ENCODE measurements around the gene TTC9B. TPM values are rescaled to one million over a fixed set of nuclear protein-coding genes. Genes with fewer than 3 reads are reported as not detected.

The TTC9B gene
- total and polyA plus RNA-seq, 2 of the 8 experiments (the other 6 are each of a cell fraction or from before 2014, with no cell fraction given) = 0.26 TPM; not detected in 1

DNA sequence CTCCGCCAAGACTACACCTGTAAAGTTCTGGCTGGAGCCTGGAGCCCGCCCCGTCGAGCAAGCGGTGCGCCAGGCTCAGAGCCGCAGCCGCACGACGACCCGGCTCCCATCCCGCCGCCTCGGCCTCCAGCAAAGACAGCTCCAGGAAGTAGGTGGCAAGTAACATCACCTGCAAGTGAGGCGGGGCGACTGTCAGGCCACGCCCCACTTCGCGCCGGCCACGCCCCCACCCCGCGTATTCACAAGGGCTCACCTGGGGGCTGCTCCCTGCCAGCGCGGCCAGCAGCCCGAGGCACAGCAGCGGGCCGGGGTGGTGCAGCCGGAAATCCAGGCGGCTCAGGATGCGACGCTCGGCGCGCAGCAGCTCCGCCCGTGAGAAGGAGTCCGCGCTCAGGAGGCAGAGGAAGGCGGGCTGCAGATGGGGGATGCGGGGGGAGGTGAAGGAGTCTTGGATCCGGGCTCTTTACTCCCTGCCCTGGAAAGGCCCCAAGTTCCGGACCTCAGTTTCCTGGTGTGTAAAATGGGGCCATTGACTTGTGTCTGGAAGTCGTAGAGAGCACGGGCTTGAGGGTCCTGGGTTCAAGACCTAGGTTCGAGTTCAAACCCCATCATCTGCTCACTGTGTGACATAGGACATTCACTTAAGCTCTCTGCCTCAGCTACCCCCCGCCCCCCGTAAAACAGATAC lies 5.1 kb upstream of the TTC9B start:
- Histone ChIP-seq H4K5ac (ENCODE audit: insufficient read length, low read depth, low read length) (no peak overlapping the region), H2BK20ac (ENCODE audit: low read length) (no peak overlapping the region), H2AK5ac (ENCODE audit: low read depth, low read length) (no peak overlapping the region), H3K56ac (replicated peaks; ENCODE audit: insufficient read length, low read depth, low read length) (no peak overlapping the region), H4K8ac (ENCODE audit: extremely low read depth, insufficient read depth, low read length) (peak overlapping the region; percentile 89), H2AFZ (ENCODE audit: low read length) (no peak overlapping the region), H3K18ac (ENCODE audit: extremely low read depth, low read length) (no peak overlapping the region; the same call in 1 of the 2 replicates), H2BK120ac (replicated peaks; ENCODE audit: low read depth, low read length) (no peak overlapping the region), H3K27me3 (replicated peaks in 1 of 4; ENCODE audit: control insufficient read depth in 3 of 4, extremely low read depth in 1 of 4, insufficient read depth in 3 of 4, low read length in 3 of 4) (peaks cover 3 to 33% (median 17%) of the 10 kb centered on the region in 4 experiments; a peak in 6 of 7 replicates), H4K91ac (replicated peaks; ENCODE audit: insufficient read length, low read length) (no peak overlapping the region), H3K23ac (ENCODE audit: insufficient read length) (no peak overlapping the region), H3K79me1 (ENCODE audit: low read depth, low read length) (no peaks in the 10 kb centered on the region), H2BK5ac (ENCODE audit: low read depth, low read length) (no peak overlapping the region), H3K4me1 (replicated peaks in 1 of 4; ENCODE audit: control insufficient read depth in 3 of 4, insufficient read depth in 4 of 4, low read length in 3 of 4) (peaks cover 0 to 4% (median 3%) of the 10 kb centered on the region in 4 experiments; a peak in 5 of 7 replicates), H4K20me1 (replicated peaks in 1 of 2; ENCODE audit: control insufficient read depth in 1 of 2, insufficient read depth in 2 of 2, low read length in 2 of 2) (no peaks in the 10 kb centered on the region), H3K9ac (replicated peaks in 1 of 4; ENCODE audit: extremely low read depth in 1 of 4, low read depth in 3 of 4, low read length in 3 of 4) (no peak overlapping the region; a peak in 1 of 7 replicates), H2BK15ac (ENCODE audit: low read length) (no peak overlapping the region), H3K14ac (ENCODE audit: insufficient read length) (no peak overlapping the region), H2BK12ac (ENCODE audit: low read depth, low read length) (no peak overlapping the region), H3K4me2 (ENCODE audit: insufficient read depth in 1 of 2, low read depth in 2 of 2, low read length in 2 of 2) (peak overlapping the region; percentile 42 to 62), H3K79me2 (ENCODE audit: control insufficient read depth in 1 of 2, insufficient read depth in 2 of 2, low read length in 2 of 2) (no peaks in the 10 kb centered on the region), H3K4me3 (ENCODE audit: extremely low read depth in 1 of 4, insufficient read depth in 2 of 4, low read depth in 3 of 4, low read length in 4 of 4) (peak overlapping the region in 1 of 4 experiments; percentile 43; a peak in 2 of 8 replicates), H3K36me3 (ENCODE audit: control insufficient read depth in 2 of 4, insufficient read depth in 4 of 4, low read length in 3 of 4) (no peaks in the 10 kb centered on the region), H3K23me2 (ENCODE audit: low read depth, low read length) (peaks cover 5% of the 10 kb centered on the region), H3K9me3 (ENCODE audit: insufficient read depth in 2 of 2, low read depth in 1 of 2, low read length in 1 of 2) (peaks cover 0 to 5% of the 10 kb centered on the region in 2 experiments; a peak in 1 of 4 replicates), H3K4ac (replicated peaks; ENCODE audit: insufficient read length, low read depth, low read length) (no peak overlapping the region), H3K27ac (ENCODE audit: low read depth, low read length) (no peak overlapping the region)
- CTCF ChIA-PET (ENCODE audit: partially characterized antibody) = interaction anchor here (0.8 to 2.1 kb wide), 10 partner anchors 9 to 84 kb away, joined by 3 to 11 read pairs (median 4); no protein-coding TSS in a partner anchor
- DNase-seq (ENCODE audit: low read depth in 1 of 2, low spot score in 2 of 2) (peak; percentile 85 to 89), FAIRE-seq (no peak)
- POLR2A ChIA-PET (ENCODE audit: partially characterized antibody) = interaction anchor here (0.7 to 1.5 kb wide), 5 partner anchors 8 to 159 kb away, joined by 3 to 6 read pairs (median 4); no protein-coding TSS in a partner anchor
- 34% methylated on average over 47 of the region's 48 CpGs; no CpG with 5 or more reads in 1 of the 2 experiments for WGBS, 2 experiments (ENCODE audit: extremely low coverage in 1 of 2, insufficient coverage in 1 of 2, insufficient read length in 1 of 2, insufficient replicate concordance in 2 of 2, low coverage in 1 of 2, low lambda C conversion rate in 2 of 2, missing lambda C conversion rate in 1 of 2)
- TF ChIP-seq POLR2AphosphoS5 (IDR thresholded peaks at IDR 0.05; ENCODE audit: low read depth, low read length) (peak; percentile 37; the same call in 1 of the 2 replicates), KDM1A (IDR thresholded peaks at IDR 0.05; ENCODE audit: borderline replicate concordance, low read length) (peak; percentile 96), CREB1 (IDR thresholded peaks at IDR 0.05) (0 out of 2 replicates have a peak, but pooled peaks have one; percentile 17), TAF7 (optimal IDR thresholded peaks at IDR 0.05; ENCODE audit: borderline replicate concordance, low read depth, low read length) (peak; percentile 19), TBP (IDR thresholded peaks at IDR 0.05; ENCODE audit: low read depth, low read length) (peak; percentile 72), ASH2L (IDR thresholded peaks at IDR 0.05; ENCODE audit: low read length) (peak; percentile 38), TAF1 (IDR thresholded peaks at IDR 0.05; ENCODE audit: low read depth, low read length) (peak; percentile 75), KDM4A (IDR thresholded peaks at IDR 0.05; ENCODE audit: low read depth, low read length, severe bottlenecking) (no peak)
- TF ChIP-seq, protein P1, sequence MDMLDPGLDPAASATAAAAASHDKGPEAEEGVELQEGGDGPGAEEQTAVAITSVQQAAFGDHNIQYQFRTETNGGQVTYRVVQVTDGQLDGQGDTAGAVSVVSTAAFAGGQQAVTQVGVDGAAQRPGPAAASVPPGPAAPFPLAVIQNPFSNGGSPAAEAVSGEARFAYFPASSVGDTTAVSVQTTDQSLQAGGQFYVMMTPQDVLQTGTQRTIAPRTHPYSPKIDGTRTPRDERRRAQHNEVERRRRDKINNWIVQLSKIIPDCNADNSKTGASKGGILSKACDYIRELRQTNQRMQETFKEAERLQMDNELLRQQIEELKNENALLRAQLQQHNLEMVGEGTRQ (IDR thresholded peaks at IDR 0.05; ENCODE audit: low read length) = no peak
- TF ChIP-seq, protein P2, sequence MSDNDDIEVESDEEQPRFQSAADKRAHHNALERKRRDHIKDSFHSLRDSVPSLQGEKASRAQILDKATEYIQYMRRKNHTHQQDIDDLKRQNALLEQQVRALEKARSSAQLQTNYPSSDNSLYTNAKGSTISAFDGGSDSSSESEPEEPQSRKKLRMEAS (IDR thresholded peaks at IDR 0.05) = peak; percentile 54; the same call in 1 of the 2 replicates

All from H1 (cell line).